Pancreas (tissue), 10 donors: ENCODE data around the gene LSM12. TPM values are rescaled to one million over a fixed set of nuclear protein-coding genes. Genes with fewer than 3 reads are reported as not detected.
A peak's percentile ranks its signal among the peaks of the same experiment; 100 is the strongest.

Source experiments
- ATAC-seq, 4 donors: fragments of 200-7000 bp; cut with Tn5 transposase; one replicate each; pipeline versions ENCODE4 v1.8.0 to v1.9.1; 2020; ENCODE audit warnings: mild to moderate bottlenecking in 4 of 4, moderate library complexity in 4 of 4
- DNase-seq, 6 donors: peaks; one replicate each; pipeline ENCODE4 v3.0.0-alpha.2; 2020
- FAIRE-seq: peaks from 2 replicates; lab custom pipeline; 2012; peaks lifted over from hg19 to GRCh38; lab: Jason Lieb, UNC
- H3K27ac ChIP-seq, 4 donors: fragments of 200-600 bp; sonication (generic); 1 replicate in 3 of 4; 2 replicates in 1 of 4; pipeline versions ENCODE4 v1.5.0 to v1.8.0; 2020
- H3K27me3 ChIP-seq, 4 donors: fragments of 200-600 bp; one replicate each; pipeline ENCODE4 v1.8.0; 2021
- H3K36me3 ChIP-seq, 3 donors: fragments of 200-600 bp; sonication (generic) in 1 of 3; one replicate each; pipeline versions ENCODE4 v1.5.0 to v1.8.0; 2020 to 2021
- H3K4me1 ChIP-seq, 3 donors: fragments of 200-600 bp; one replicate each; pipeline ENCODE4 v1.8.0; 2021
- H3K4me3 ChIP-seq, 4 donors: fragments of 200-600 bp; sonication (generic) in 2 of 4; one replicate each; pipeline versions ENCODE4 v1.5.0 to v1.8.0; 2020 to 2021
- H3K9me3 ChIP-seq, 4 donors: fragments of 200-600 bp; one replicate each; pipeline ENCODE4 v1.8.0; 2021
- WGBS, 2 donors: extraction: QIAGEN DNeasy Blood & Tissue Kit; methylation state at CpG; one replicate each; pipeline ENCODE4 v1.1.7; 2013; 5-methylcytosine and 5-hydroxymethylcytosine counted together
- intact Hi-C, 3 donors: fragments of 100-400 bp; cut with DNase I; formaldehyde crosslinking; loops; one replicate each; pipeline versions ENCODE4 v1.11.1 to v1.14.2; 2022
- polyA plus RNA-seq, 2 donors: library from polyadenylated mRNA; stranded (reverse); fragments of 200-250 nt; gene quantifications; one replicate each; pipeline ENCODE4 v1.2.3, GENCODE V29; 2013
- total RNA-seq, 6 donors: library from RNA; stranded (reverse); fragmentation: NEBNext Ultra II Directional in 4 of 6; extraction: Animal tissue kit (Norgen Biotek cat#: 25700) in 4 of 6; gene quantifications; one replicate each; pipeline versions ENCODE4 v1.2.1 to v1.2.4, GENCODE V29; 2021 to 2023
- TF ChIP-seq, protein P1 (sequence below), 4 donors: fragments of 200-600 bp; sonication (generic) in 3 of 4; IDR thresholded peaks; one replicate each; pipeline versions ENCODE4 v1.5.0 to v1.8.0; 2021; ENCODE audit warnings: antibody characterized with exemption in 4 of 4
- donor health status: healthy with polysubstance abuse.
- donor health status: DM: no; HTN: no; CAD: no; lungs with moderate emphysema.
- donor health status: DM: no; HTN: no; CAD: no.
- donor health status: control.
- donor health status: control.
- donor health status: Bipolar disorder and iron deficiency.
- donor health status: DM: yes; HTN: yes; CAD: no.
- donor health status: DM: no; HTN: no; CAD: no.
- donor health status: DM: no; HTN: no; CAD: no.
- donor health status: DM: yes; HTN: yes; CAD: no.

LSM12 gene
- total and polyA plus RNA-seq, 8 donors, result 14.5 to 29.6 (median 23.6) TPM

GRCh38 chr17:44088254-44088653 is 21.8 kb upstream of the LSM12 start:
- 91 to 96% methylated on average over 16 of the region's 16 CpGs for WGBS, 2 donors
- no peak for DNase-seq
- H3K4me3 ChIP-seq, result no peak overlapping the region
- H3K36me3 ChIP-seq, result peaks cover 0 to 45% (median 16%) of the 10 kb centered on the region in 3 donors
- TF ChIP-seq, protein P1, sequence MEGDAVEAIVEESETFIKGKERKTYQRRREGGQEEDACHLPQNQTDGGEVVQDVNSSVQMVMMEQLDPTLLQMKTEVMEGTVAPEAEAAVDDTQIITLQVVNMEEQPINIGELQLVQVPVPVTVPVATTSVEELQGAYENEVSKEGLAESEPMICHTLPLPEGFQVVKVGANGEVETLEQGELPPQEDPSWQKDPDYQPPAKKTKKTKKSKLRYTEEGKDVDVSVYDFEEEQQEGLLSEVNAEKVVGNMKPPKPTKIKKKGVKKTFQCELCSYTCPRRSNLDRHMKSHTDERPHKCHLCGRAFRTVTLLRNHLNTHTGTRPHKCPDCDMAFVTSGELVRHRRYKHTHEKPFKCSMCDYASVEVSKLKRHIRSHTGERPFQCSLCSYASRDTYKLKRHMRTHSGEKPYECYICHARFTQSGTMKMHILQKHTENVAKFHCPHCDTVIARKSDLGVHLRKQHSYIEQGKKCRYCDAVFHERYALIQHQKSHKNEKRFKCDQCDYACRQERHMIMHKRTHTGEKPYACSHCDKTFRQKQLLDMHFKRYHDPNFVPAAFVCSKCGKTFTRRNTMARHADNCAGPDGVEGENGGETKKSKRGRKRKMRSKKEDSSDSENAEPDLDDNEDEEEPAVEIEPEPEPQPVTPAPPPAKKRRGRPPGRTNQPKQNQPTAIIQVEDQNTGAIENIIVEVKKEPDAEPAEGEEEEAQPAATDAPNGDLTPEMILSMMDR (IDR thresholded peaks at IDR 0.05), result no peak
- no peak for ATAC-seq
- intact Hi-C loops, result no loop called here
- no peak overlapping the region for H3K27ac ChIP-seq
- H3K9me3 ChIP-seq, result no peaks in the 10 kb centered on the region
- no peaks in the 10 kb centered on the region for H3K4me1 ChIP-seq
- H3K27me3 ChIP-seq, result no peaks in the 10 kb centered on the region
- no peak for FAIRE-seq

DNA sequence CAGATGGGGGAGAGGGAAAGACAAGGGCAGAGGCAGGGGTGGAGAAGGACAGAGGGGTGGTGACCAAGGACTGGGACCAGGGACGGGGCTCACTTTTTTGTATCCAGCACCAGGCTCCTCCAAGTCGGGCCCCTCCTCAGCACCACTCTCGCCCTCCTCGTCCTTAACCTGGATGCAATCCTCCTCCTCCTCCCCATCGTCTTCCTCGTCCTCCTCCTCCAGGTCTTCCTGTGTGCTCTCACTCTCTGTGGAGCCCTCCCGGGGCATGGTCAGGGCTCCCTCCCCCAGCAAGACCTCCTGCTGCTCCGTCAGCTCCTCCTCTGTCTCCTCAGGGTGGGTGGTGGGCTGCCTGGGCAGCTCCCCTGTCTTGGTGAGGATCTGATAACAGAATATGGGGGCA is 20.8 kb upstream of the LSM12 start:
- Histone ChIP-seq H3K36me3 (peaks cover 0 to 43% (median 7%) of the 10 kb centered on the region in 3 donors), H3K9me3 (no peaks in the 10 kb centered on the region), H3K4me1 (no peaks in the 10 kb centered on the region), H3K27ac (no peak overlapping the region), H3K4me3 (no peak overlapping the region), H3K27me3 (no peaks in the 10 kb centered on the region)
- TF ChIP-seq, protein P1 (IDR thresholded peaks at IDR 0.05), result no peak
- WGBS, 2 donors, result 68 to 81% methylated on average over 6 to 7 of the region's 8 CpGs
- ATAC-seq, result no peak
- intact Hi-C loops, result no loop called here
- no peak for DNase-seq
- no peak for FAIRE-seq

DNA sequence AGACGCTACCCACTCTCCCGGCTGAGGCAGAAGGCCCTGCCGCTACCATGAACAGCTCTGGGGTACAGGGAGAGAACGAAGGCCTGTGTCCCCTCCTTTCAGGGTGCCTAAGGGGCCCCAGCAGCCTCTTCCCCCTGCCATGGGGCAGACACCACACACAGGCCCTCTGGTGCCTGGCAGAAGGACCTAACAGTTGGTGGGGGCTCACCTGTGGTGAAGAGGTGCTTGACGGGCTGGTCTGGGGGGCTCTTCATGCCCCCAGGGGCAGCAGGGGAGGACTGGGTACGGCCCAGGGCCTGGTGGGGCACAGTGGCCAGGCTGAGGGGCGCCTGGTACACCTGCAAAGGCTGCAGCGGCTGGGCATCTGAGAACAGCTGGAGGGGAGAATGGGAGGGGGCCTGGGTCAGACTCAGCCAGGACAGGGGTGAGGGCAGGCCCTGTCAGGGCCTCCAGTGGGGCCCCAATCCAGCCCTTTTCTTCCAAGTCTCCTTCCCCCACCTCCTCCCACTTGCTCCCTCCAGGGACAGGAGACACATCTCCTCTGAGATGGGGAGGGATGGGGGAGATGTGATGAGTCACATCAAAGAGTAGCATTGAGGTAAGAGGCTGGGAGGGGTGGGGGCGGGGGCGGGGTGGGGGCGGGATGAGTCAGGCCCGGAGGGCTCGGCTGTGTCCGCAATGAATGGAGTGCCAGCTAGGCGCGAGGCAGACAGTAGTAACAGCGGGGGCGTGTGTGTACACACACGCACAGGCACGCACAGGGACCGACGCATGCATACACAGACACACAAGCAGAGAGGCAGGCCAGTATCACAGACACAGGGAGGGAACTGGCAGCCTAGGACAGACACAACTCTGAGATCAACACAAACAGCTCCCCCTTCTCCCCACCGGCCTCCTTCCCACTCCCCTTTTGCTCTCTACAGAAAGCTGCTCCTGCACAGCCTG is 20.2 kb upstream of the LSM12 start:
- Histone ChIP-seq H3K36me3 (peaks cover 0 to 42% (median 5%) of the 10 kb centered on the region in 3 donors), H3K9me3 (no peaks in the 10 kb centered on the region), H3K4me1 (no peaks in the 10 kb centered on the region), H3K27ac (no peak overlapping the region), H3K4me3 (no peak overlapping the region), H3K27me3 (no peaks in the 10 kb centered on the region)
- TF ChIP-seq, protein P1 (IDR thresholded peaks at IDR 0.05), result no peak
- 75 to 84% methylated on average over 23 of the region's 23 CpGs for WGBS, 2 donors
- intact Hi-C loops, result no loop called here
- DNase-seq (no peak), FAIRE-seq (no peak), ATAC-seq (peak in 3 of 4 donors; percentile 35 to 59 (median 51))

DNA sequence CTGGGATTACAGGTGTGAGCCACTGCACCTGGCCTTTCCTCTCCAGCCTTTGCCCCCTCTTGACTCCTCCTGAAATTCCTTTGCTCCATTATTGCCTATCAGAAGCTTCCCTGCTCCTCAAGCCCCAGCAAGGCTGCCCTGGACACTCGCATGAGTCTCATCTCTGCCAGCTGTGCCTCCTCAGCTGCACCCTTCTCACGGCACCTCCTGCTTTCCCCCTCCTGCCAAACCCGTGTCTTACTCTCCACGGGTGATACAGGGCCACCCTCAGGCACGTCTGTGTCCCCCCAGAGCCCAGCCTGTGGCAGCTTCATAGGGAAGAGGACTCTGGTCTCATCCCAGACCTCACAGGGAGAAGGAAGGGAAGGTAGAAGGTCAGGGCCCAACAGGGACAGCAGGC is 19.4 kb upstream of the LSM12 start:
- no peak for FAIRE-seq
- Histone ChIP-seq H3K4me3 (no peak overlapping the region), H3K27ac (no peak overlapping the region), H3K9me3 (no peaks in the 10 kb centered on the region), H3K27me3 (no peaks in the 10 kb centered on the region), H3K36me3 (peaks cover 0 to 34% (median 2%) of the 10 kb centered on the region in 3 donors), H3K4me1 (no peaks in the 10 kb centered on the region)
- ATAC-seq, result no peak
- WGBS, 2 donors, result 68 to 76% methylated on average over 5 of the region's 5 CpGs
- TF ChIP-seq, protein P1 (IDR thresholded peaks at IDR 0.05), result no peak
- intact Hi-C loops, result no loop called here
- DNase-seq, result no peak

- 92 to 95% methylated on average over 6 to 7 of the region's 7 CpGs for WGBS, 2 donors
- intact Hi-C loops, result no loop called here
- no peak overlapping the region for H3K4me3 ChIP-seq
- H3K36me3 ChIP-seq, result peaks cover 0 to 34% (median 0%) of the 10 kb centered on the region in 3 donors
- H3K27me3 ChIP-seq, result no peaks in the 10 kb centered on the region
- no peaks in the 10 kb centered on the region for H3K4me1 ChIP-seq
- DNase-seq (peak in 1 of 6 donors; percentile 61), ATAC-seq (no peak), FAIRE-seq (no peak)
- H3K9me3 ChIP-seq, result no peaks in the 10 kb centered on the region
- TF ChIP-seq, protein P1 (IDR thresholded peaks at IDR 0.05), result no peak
- H3K27ac ChIP-seq, result no peak overlapping the region
These were observed 18.4 kb upstream of the LSM12 start for GRCh38 chr17:44084921-44085320.
